H1 (cell line): Measurements from ENCODE around the gene SLC9A3.

Experiments
- CTCF ChIP-seq, 3 experiments: IDR thresholded peaks; 1 replicate in 2 of 3; 2 replicates in 1 of 3; pipeline versions ENCODE4 v1.5.1 to v1.6.1; 2011; ENCODE audit warnings: low read length in 3 of 3, mild to moderate bottlenecking in 3 of 3, inconsistent platforms in 2 of 3, low read depth in 1 of 3, moderate library complexity in 1 of 3; ENCODE audit not compliant: insufficient read depth in 1 of 3; ENCODE audit errors: control extremely low read depth in 1 of 3
- EP300 ChIP-seq, 2 experiments: IDR thresholded peaks; 1 replicate in 1 of 2; 2 replicates in 1 of 2; pipeline ENCODE4 v1.6.1; 2011 to 2012; ENCODE audit warnings: low read depth in 2 of 2, low read length in 2 of 2, mild to moderate bottlenecking in 2 of 2, borderline replicate concordance in 1 of 2, inconsistent platforms in 1 of 2, moderate library complexity in 1 of 2
- POLR2A ChIP-seq, 2 experiments: IDR thresholded peaks; 1 replicate in 1 of 2; 2 replicates in 1 of 2; pipeline ENCODE4 v1.6.1; 2011; ENCODE audit warnings: low read depth in 2 of 2, low read length in 2 of 2, mild to moderate bottlenecking in 2 of 2; ENCODE audit errors: control extremely low read depth in 1 of 2
- SP2 ChIP-seq: IDR thresholded peaks from 2 replicates; pipeline ENCODE4 v1.6.1; 2012; ENCODE audit warnings: mild to moderate bottlenecking, low read length, inconsistent platforms
- TEAD4 ChIP-seq: IDR thresholded peaks from 2 replicates; pipeline ENCODE4 v1.6.1; 2012; ENCODE audit warnings: low read depth, low read length, inconsistent platforms, mixed read lengths
- TF ChIP-seq, protein P1 (sequence below): IDR thresholded peaks from 2 replicates; pipeline ENCODE4 v1.6.1; 2011; ENCODE audit warnings: low read length, improper control_type of control experiment

DNA sequence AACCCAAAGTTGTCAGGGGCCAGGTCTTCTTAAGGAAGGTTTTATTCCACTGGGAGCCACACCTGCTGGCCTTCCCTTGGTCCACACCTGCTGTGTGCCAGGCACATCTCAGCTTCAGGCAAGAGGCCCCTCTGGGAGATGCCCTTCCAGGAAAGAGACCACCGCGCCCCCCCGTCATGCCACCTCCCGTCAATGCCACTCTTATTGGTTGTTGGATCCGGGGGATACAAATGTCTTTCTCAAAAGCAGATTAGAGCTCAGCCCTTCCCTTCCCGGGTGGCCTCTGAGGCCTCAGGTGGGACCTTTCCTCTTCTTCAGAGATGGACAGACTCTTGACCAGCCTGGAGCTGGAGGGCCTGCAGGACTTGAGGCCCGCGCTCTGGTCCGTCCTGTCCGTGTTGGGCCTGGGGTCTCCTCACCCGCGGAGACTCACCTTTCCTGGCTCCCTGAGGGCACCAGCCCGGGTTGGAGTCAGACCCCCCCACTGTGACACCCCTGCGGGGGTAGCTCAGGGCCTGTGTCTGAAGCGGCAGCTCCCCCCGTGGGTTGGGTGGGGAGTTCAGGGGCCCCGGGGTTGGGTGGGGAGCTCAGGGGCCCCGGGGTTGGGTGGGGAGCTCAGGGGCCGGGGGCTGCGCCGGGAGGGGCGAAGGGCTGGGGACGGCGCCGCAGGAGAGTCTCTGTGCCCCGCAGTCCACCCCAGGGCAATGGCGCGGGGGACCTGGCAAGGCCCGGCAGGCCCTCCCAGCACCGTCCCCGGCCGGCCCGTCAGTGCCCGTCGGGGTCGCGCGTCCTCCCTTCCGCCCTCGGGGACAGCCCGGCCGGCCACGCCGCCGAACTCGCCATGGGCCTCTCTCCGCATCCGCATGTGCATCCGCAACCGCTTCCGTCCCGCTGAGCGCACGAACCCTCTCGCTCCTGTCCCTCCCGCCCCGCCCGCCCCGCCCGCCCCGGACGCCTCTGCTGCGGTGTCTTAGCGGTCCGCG is 3.7 kb upstream of the SLC9A3 start:
- no peak for TF ChIP-seq CTCF (IDR thresholded peaks at IDR 0.05; ENCODE audit: control extremely low read depth in 1 of 3, insufficient read depth in 1 of 3, low read depth in 1 of 3, low read length in 3 of 3)
- TF ChIP-seq POLR2A (IDR thresholded peaks at IDR 0.05; ENCODE audit: control extremely low read depth in 1 of 2, low read depth in 2 of 2, low read length in 2 of 2): no peak
- TF ChIP-seq EP300 (IDR thresholded peaks at IDR 0.05; ENCODE audit: borderline replicate concordance in 1 of 2, low read depth in 2 of 2, low read length in 2 of 2): no peak
- no peak for TF ChIP-seq TEAD4
- TF ChIP-seq, protein P1, sequence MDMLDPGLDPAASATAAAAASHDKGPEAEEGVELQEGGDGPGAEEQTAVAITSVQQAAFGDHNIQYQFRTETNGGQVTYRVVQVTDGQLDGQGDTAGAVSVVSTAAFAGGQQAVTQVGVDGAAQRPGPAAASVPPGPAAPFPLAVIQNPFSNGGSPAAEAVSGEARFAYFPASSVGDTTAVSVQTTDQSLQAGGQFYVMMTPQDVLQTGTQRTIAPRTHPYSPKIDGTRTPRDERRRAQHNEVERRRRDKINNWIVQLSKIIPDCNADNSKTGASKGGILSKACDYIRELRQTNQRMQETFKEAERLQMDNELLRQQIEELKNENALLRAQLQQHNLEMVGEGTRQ: no peak
- TF ChIP-seq SP2: no peak
